Measurements from ENCODE around the gene ONECUT2.

DNA sequence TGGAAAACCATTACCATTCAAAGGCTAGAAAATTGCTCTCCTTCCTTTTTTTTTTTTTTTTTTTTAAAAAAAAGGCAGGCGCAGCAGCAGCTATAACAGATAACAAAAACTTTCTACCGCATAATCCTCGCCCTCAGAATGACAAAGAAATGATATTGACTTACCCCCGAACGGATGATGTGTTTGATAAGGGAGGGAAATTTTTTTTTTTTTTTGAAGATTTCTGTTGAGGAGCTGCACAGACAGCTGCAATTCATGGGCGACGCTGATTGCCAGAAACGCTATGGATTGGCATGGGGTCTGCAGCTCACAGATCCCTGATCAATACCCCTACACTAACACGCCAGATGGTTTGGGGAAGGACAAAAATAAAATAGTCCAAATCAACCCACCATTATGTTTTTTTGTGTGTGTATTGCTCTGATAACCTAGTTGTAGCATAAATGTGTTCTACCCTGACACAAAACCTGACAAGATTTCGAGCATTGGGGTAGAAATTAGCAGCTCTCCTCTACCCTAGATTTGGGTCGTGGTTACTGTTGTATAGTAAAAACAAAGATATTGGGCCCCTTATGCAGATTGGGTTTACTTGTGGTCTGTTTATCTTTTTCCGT is 3.6 kb upstream of the ONECUT2 start:
- no peak for TF ChIP-seq CTCF (conservative IDR thresholded peaks at IDR 0.05; ENCODE audit: low read depth, low read length)
- TF ChIP-seq EZH2 (IDR thresholded peaks at IDR 0.05; ENCODE audit: borderline replicate concordance, low read depth, low read length, poor library complexity, severe bottlenecking), result no peak
